IPS-18c (cell line): ENCODE results near the gene TNFRSF25.

Experiments used
- H3K4me3 ChIP-seq: 2 replicates; pipeline ENCODE4 v1.7.0; 2013; ENCODE audit warnings: low read depth, mild to moderate bottlenecking, low read length, moderate library complexity; ENCODE audit not compliant: insufficient read depth
- H3K9me3 ChIP-seq: one replicate; pipeline ENCODE4 v1.6.1; 2013; ENCODE audit warnings: mild to moderate bottlenecking, low read length, moderate library complexity; ENCODE audit not compliant: control insufficient read depth, insufficient read depth

TNFRSF25 gene

GRCh38 chr1:6466023-6466422 is at the start of gene TNFRSF25:
TNFRSF25 (minus strand) TSS chr1:6466173; CDS start chr1:6466107, 66 bp downstream.
- H3K9me3 ChIP-seq: peaks cover 2% of the 10 kb centered on the region
- peak within 1 kb of the TSS; percentile 28; the same call in 1 of the 2 replicates for H3K4me3 ChIP-seq

DNA sequence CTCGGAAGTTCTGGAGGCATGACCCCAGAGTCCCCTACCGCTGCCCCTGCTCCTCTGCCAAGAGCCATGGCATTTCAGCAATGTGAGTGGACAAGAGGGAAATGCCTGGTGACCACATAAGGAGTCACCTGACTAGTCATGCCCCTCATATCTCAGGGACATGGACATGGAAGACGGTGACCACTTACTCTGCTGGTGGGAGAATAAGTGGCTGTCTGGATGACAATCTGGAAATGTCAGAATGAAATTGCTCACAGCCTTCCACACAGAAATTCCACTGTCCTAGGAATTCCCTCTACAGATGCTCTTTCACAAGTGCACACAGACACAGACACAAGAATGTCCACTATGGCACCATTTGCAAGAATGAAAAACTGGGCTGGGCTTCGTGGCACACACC is 49.8 kb upstream of the TNFRSF25 start:
- H3K4me3 ChIP-seq: no peak overlapping the region
- no peaks in the 10 kb centered on the region for H3K9me3 ChIP-seq

- H3K4me3 ChIP-seq: no peak overlapping the region
- no peaks in the 10 kb centered on the region for H3K9me3 ChIP-seq
Observed at GRCh38 chr1:6513320-6513801, 47.4 kb upstream of the TNFRSF25 start.

DNA sequence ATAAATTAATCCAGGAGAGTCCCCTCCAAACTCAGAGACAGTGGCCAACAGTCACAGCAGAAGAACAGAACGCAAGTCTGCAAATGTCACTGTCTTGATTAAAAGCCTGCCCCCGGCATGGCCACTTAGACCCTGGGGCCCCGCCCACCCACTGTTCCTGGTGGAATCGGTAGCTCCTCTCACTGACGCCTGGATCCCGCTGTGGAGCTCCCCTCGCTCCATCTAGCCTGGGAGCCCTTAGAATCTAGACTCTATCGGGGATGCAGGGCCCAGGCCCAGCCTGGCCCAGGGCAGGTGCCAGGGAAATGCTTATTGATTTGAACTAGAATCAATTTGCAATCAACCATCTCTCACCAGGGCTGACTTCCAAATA is 46.9 kb upstream of the TNFRSF25 start:
- H3K9me3 ChIP-seq: no peaks in the 10 kb centered on the region
- H3K4me3 ChIP-seq: no peak overlapping the region

DNA sequence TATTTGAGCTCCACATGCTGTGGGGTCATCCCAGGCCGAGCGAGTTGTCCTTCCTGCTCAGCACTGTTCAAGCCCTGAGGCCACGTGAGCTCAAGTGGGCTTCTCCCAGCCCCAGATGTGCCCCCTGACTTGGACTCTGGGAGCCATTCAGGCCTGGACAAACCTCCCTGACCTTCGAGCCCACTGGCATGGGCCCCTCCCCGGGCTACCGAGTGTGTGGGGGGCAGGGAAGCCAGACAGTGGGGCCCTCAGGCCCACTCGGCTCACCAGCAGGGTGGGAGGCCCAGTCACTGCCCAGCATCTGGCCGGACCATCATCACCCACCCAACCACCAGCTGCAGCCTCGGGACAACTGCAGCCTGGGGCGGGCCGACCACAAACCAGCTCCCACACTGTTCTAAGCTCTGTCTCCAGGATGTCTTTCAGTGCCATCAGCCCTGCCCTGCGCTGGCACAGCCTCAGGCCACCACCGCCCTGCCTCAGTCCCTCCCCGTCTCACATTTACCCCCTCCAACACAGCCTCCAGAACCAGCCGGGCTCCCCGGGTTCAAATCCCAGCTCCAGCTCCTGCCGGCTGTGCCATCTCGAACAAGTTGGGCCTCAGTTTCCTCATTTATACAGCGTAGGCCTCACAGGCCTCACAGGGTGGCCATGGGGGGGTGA is 46.4 kb upstream of the TNFRSF25 start:
- Histone ChIP-seq H3K4me3 (no peak overlapping the region), H3K9me3 (no peaks in the 10 kb centered on the region)

- Histone ChIP-seq H3K4me3 (no peak overlapping the region), H3K9me3 (no peaks in the 10 kb centered on the region)
Observed at GRCh38 chr1:6511561-6512244, 45.7 kb upstream of the TNFRSF25 start.

- H3K9me3 ChIP-seq: no peaks in the 10 kb centered on the region
- no peak overlapping the region for H3K4me3 ChIP-seq
Observed at GRCh38 chr1:6511056-6511455, 45.1 kb upstream of the TNFRSF25 start.

DNA sequence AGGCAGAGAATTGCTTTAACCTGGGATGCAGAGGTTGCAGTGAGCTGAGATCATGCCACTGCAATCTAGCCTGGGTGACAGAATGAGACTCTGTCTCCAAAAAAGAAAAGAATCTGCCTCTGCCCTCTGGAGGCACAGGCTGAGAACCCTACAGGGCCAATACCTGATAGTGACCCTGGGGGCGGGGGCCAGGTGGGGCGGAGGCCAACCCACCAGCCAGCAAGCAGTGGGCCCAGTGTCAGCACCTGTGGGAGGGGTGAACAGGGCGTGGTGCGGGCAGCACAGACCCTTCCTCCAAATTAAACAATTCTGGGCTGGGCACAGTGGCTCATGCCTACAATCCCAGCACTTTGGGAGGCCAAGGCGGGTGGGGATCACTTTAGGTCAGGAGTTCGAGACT is 44.5 kb upstream of the TNFRSF25 start:
- no peaks in the 10 kb centered on the region for H3K9me3 ChIP-seq
- H3K4me3 ChIP-seq: no peak overlapping the region

DNA sequence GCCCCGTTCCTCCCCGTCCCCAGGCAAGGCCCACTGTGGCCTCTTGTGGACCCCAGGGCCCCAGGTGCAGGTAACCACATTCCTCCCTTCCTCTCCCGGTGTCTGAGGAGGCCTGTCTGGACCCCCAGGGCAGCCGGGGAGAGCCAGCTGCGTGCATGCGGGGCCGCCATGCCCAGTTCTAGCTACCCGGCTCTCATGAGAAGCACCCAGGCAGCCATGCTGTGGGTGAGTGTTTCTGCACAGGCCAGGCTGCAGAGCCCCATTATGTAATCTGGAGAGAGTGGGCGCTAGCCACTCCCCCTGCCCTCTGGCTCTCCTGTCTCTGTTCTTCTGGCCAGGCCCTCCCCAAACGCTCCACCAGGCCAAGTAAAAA is 43.9 kb upstream of the TNFRSF25 start:
- H3K9me3 ChIP-seq: no peaks in the 10 kb centered on the region

DNA sequence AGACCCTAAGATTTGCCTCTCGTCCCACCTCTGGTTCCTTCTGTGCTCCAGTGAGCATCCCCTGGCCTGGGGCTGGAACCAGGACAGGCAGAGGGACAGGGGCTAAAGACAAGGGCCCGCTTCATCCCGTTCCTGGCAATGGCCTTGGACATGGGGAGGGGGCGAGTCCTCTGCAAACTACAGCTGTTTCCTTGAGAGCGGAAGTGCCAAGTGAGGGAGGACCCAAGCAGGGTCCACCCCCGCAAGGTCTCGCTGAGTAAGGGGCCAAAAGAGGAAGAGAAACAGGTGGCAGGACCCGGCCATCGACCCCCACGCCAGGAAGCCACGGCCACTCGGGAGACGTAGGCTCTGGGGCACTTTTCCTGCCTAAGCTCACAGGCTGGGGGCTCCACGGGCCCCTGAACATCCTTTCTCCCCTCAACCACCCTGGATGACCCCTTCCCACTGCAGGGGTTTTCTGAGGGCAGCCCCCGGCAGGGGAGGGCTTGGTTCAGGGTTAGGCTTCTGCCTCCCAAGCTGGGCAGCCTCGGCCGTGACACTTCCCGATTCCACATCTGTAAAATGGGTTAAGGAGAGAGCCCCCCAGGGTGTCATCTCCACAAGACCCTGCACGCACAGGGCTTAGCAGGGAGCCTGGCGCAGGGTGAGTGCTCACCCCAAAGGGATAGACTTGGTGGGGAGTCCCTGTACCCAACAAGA is 43.4 kb upstream of the TNFRSF25 start:
- no peak overlapping the region for H3K4me3 ChIP-seq
- no peaks in the 10 kb centered on the region for H3K9me3 ChIP-seq

More for the DNA sequence above, 43.9 kb upstream of the TNFRSF25 start:
- no peak overlapping the region for H3K4me3 ChIP-seq

- Histone ChIP-seq H3K4me3 (no peak overlapping the region), H3K9me3 (no peaks in the 10 kb centered on the region)
Observed at GRCh38 chr1:6508816-6509189, 42.8 kb upstream of the TNFRSF25 start.

DNA sequence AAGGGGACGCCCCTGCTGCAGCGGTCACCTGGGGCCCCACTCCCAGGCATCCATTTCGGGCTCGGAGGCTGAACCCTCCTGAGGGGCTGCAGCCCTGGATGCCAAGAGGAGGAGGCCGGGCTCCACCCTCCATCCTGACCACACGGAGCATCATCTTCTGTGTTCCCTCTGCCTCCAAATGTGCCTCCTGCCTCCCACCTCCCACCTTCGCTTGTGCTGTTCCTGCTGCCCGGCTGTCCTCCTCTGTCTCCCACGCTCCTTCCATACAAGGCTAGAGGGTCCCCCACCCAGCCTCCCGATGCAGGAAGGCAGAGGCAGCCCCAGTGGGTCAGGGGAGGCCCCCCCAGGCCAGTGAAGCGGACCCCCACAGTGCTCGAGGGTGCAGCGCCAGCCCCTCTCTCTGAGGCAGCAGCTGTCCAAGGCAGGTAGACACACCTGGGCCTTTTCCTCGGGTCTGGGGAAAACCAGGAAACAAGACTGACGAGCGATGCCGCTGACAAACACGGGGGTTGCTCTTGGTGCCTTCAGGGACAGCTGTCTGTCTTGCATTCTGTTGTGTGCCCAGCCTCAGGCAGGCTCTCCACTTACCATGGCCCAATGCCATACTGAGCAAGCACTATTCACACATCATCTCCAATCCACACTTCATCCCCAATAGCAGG is 42.3 kb upstream of the TNFRSF25 start:
- Histone ChIP-seq H3K9me3 (no peaks in the 10 kb centered on the region), H3K4me3 (no peak overlapping the region)

DNA sequence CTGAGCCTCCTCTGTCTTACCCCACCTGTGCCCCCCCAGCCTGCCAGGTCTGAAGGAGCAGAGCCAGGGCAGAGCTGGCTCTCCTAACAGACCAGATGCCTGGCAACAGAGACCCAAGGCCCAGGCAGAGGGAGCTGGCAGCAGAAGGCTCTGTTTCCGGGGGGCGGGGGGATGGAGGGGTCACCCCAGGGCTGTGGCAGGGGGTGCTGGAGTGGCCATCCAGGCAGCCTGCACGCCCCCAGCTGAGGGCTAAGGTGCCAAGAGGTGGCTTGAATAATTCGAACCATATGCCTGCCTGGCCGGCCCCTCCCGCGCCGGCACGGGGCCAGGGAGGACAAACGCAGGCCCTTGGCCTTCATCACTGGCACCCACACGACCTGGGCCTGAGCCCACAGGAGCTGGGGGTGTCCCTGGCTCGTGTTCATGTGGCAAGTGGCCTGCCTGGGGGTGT is 41.5 kb upstream of the TNFRSF25 start:
- H3K9me3 ChIP-seq: no peaks in the 10 kb centered on the region
- H3K4me3 ChIP-seq: no peak overlapping the region

- no peak overlapping the region for H3K4me3 ChIP-seq
- H3K9me3 ChIP-seq: no peaks in the 10 kb centered on the region
Observed at GRCh38 chr1:6507037-6507428, 41.1 kb upstream of the TNFRSF25 start.

- H3K9me3 ChIP-seq: no peaks in the 10 kb centered on the region
- H3K4me3 ChIP-seq: no peak overlapping the region
Observed at GRCh38 chr1:6506210-6507036, 40.5 kb upstream of the TNFRSF25 start.

- Histone ChIP-seq H3K4me3 (no peak overlapping the region), H3K9me3 (no peaks in the 10 kb centered on the region)
Observed at GRCh38 chr1:6505367-6506209, 39.6 kb upstream of the TNFRSF25 start.
